Suprapubic skin (tissue), 3 donors: Measurements from ENCODE around the gene WNT7A.

Experiments
- EP300 ChIP-seq: sonication (generic); formaldehyde crosslinking; IDR thresholded peaks from one replicate; pipeline ENCODE4 v1.6.1; 2017; ENCODE audit warnings: antibody characterized with exemption
- POLR2A ChIP-seq, 2 donors: fragments of 450-650 bp; IDR thresholded peaks; one replicate each; pipeline ENCODE4 v1.6.1; 2017; ENCODE audit warnings: antibody characterized with exemption in 2 of 2, mild to moderate bottlenecking in 2 of 2, moderate library complexity in 2 of 2
- TF ChIP-seq, protein P1 (sequence below), 2 donors: fragments of 200-600 bp in 1 of 2; fragments of 450-650 bp in 1 of 2; sonication (generic) in 1 of 2; IDR thresholded peaks; one replicate each; pipeline ENCODE4 v1.5.1; 2016 to 2019; ENCODE audit warnings: antibody characterized with exemption in 2 of 2, mild to moderate bottlenecking in 1 of 2, moderate library complexity in 1 of 2

DNA sequence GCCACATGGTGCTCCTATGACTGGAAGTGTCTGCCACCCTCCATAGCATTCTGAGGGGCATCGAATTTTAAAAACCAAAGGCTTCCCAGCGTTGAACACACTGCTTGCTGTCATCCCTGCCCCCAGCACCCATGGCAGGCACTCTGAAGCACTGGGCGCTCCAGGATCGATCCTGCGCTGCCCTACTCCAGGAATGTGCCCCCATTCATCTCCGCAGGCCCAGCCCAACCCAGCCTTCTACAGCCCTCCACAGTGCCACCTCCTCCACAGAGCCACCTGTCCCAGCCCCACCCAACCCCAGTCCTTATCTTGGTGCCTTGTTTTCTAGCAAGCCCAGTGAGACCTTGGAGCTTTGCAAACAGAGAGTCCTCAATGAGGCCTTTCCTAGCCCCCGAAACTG, 52.2 kb downstream of the WNT7A start:
- no peak for TF ChIP-seq EP300
- TF ChIP-seq, protein P1, sequence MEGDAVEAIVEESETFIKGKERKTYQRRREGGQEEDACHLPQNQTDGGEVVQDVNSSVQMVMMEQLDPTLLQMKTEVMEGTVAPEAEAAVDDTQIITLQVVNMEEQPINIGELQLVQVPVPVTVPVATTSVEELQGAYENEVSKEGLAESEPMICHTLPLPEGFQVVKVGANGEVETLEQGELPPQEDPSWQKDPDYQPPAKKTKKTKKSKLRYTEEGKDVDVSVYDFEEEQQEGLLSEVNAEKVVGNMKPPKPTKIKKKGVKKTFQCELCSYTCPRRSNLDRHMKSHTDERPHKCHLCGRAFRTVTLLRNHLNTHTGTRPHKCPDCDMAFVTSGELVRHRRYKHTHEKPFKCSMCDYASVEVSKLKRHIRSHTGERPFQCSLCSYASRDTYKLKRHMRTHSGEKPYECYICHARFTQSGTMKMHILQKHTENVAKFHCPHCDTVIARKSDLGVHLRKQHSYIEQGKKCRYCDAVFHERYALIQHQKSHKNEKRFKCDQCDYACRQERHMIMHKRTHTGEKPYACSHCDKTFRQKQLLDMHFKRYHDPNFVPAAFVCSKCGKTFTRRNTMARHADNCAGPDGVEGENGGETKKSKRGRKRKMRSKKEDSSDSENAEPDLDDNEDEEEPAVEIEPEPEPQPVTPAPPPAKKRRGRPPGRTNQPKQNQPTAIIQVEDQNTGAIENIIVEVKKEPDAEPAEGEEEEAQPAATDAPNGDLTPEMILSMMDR (IDR thresholded peaks at IDR 0.05): no peak
- TF ChIP-seq POLR2A (IDR thresholded peaks at IDR 0.05): no peak
